Small intestine (tissue), 7 donors: ENCODE results near the gene B4GALT2. TPM values are rescaled to one million over a fixed set of nuclear protein-coding genes. Genes with fewer than 3 reads are reported as not detected.

Experiments used
- DNase-seq, 2 donors: peaks; one replicate each; pipeline versions ENCODE4 v3.0.0 to v3.0.0-alpha.2; 2013
- FAIRE-seq: peaks from 2 replicates; lab custom pipeline; 2012; peaks lifted over from hg19 to GRCh38; lab: Jason Lieb, UNC
- H3K27ac ChIP-seq, 3 donors: one replicate each; pipeline ENCODE4 v1.5.1; 2013; ENCODE audit warnings: low read length in 2 of 3, mild to moderate bottlenecking in 2 of 3, control low read depth in 1 of 3, inconsistent platforms in 1 of 3, low read depth in 1 of 3, moderate library complexity in 1 of 3
- H3K27me3 ChIP-seq, 3 donors: one replicate each; pipeline ENCODE4 v1.6.1; 2013; ENCODE audit warnings: low read length in 3 of 3, inconsistent platforms in 1 of 3; ENCODE audit not compliant: control insufficient read depth in 3 of 3, insufficient read depth in 3 of 3
- H3K36me3 ChIP-seq, 3 donors: one replicate each; pipeline ENCODE4 v1.6.1; 2013; ENCODE audit warnings: low read length in 3 of 3, inconsistent platforms in 1 of 3, low read depth in 1 of 3, mild to moderate bottlenecking in 1 of 3, moderate library complexity in 1 of 3; ENCODE audit not compliant: control insufficient read depth in 3 of 3, insufficient read depth in 2 of 3
- H3K4me1 ChIP-seq, 3 donors: one replicate each; pipeline ENCODE4 v1.6.1; 2013; ENCODE audit warnings: low read length in 2 of 3, inconsistent platforms in 1 of 3, low read depth in 1 of 3, mild to moderate bottlenecking in 1 of 3, moderate library complexity in 1 of 3; ENCODE audit not compliant: control insufficient read depth in 3 of 3, insufficient read depth in 2 of 3
- H3K4me3 ChIP-seq, 3 donors: one replicate each; pipeline ENCODE4 v1.5.1; 2013; ENCODE audit warnings: low read length in 3 of 3, control low read depth in 1 of 3, inconsistent platforms in 1 of 3, low read depth in 1 of 3, mild to moderate bottlenecking in 1 of 3, moderate library complexity in 1 of 3
- H3K9me3 ChIP-seq, 2 donors: one replicate each; pipeline ENCODE4 v1.6.1; 2013; ENCODE audit warnings: low read depth in 1 of 2, low read length in 1 of 2; ENCODE audit not compliant: control insufficient read depth in 2 of 2, insufficient read depth in 1 of 2
- WGBS, 3 donors: extraction: QIAGEN DNeasy Blood & Tissue Kit; methylation state at CpG; one replicate each; pipeline ENCODE4 v1.1.7; 2013; 5-methylcytosine and 5-hydroxymethylcytosine counted together
- polyA plus RNA-seq, 4 donors: library from polyadenylated mRNA; stranded (reverse) in 3 of 4; unstranded in 1 of 4; fragments of 200-250 nt in 3 of 4; fragments of 120-200 nt in 1 of 4; gene quantifications; one replicate each; pipeline versions ENCODE4 v1.2.1 to v1.2.3, GENCODE V29; 2013
- donor health status: healthy with polysubstance abuse.
- donor health status: control.
- donor health status: control.
- donor health status: Bipolar disorder and iron deficiency.
- donor health status: healthy.

The B4GALT2 gene
- polyA plus RNA-seq, 4 donors, result 8.9 to 34.6 (median 25.9) TPM

DNA sequence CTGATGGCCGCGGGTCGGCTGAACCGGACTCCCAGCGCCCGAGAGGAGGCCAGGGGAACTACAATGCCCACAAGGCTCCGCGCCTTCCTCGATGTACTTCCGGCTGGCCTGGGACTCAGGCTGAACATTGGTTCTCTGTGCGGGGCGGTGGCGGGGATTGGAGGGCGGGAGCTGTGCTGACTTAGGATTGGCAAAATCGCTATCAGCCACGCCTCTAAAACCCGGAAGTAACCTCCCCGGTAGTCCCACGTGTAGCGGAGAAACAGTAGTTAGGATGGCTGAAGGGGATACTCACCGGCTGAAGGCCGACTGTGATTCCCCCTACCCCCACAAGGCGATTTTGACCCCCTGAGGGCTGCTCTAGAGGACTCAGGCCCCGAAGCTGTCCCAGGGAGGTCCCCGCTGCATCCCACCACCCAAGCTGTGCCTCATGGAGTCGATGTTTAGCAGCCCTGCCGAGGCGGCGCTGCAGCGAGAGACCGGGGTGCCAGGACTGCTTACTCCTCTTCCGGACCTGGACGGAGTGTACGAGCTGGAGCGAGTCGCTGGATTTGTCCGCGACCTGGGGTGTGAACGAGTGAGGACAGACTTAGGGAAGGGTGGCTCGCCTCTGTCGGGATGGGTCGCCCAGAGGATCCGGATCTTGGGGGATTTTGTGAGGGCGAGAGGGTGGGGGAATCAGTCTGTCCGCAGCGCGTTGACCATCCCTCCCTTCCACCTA is 9.1 kb upstream of the B4GALT2 start, which contains the start of gene DPH2:
DPH2 (plus strand) TSS at position 265 of the 721 bp plus-strand sequence; CDS start at position 431, 166 bp downstream.
- Histone ChIP-seq H3K27ac (no peak within 1 kb of the TSS), H3K36me3 (peaks cover 0 to 49% (median 0%) of the 10 kb centered on the region in 3 donors), H3K9me3 (peaks cover 0 to 8% of the 10 kb centered on the region in 2 donors), H3K4me1 (peaks cover 6 to 11% (median 9%) of the 10 kb centered on the region in 3 donors), H3K27me3 (no peaks in the 10 kb centered on the region), H3K4me3 (peak within 1 kb of the TSS; percentile 67 to 74 (median 70))
- FAIRE-seq, result no peak
- 0 to 1% (median 1%) methylated on average over 46 to 47 of the region's 47 CpGs for WGBS, 3 donors
- peak; percentile 97 for DNase-seq

DNA sequence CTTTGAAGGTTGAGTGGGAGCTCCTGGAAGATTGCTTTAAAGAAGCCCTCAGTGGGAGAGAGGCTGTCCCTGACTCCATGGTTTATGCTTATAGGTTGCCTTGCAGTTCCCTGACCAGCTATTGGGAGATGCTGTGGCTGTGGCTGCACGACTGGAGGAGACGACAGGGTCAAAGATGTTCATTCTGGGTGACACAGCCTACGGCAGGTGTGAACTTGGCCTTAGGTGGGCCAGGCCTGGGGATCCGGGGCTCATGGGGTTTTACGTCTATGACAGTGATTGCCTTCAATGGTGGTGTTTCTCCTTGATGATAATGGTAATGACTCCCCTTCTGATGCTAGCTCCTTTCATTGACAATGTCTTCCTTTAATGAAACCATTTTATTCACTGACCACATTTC is 8.5 kb upstream of the B4GALT2 start:
- H3K27ac ChIP-seq, result no peak overlapping the region
- 26 to 48% (median 32%) methylated on average over 5 of the region's 5 CpGs for WGBS, 3 donors
- DNase-seq (no peak), FAIRE-seq (no peak)
- H3K4me1 ChIP-seq, result peaks cover 6 to 11% (median 9%) of the 10 kb centered on the region in 3 donors
- peaks cover 0 to 49% (median 0%) of the 10 kb centered on the region in 3 donors for H3K36me3 ChIP-seq
- H3K4me3 ChIP-seq, result peak overlapping the region; percentile 67 to 74 (median 70)
- no peaks in the 10 kb centered on the region for H3K27me3 ChIP-seq
- H3K9me3 ChIP-seq, result peaks cover 0 to 8% of the 10 kb centered on the region in 2 donors

DNA sequence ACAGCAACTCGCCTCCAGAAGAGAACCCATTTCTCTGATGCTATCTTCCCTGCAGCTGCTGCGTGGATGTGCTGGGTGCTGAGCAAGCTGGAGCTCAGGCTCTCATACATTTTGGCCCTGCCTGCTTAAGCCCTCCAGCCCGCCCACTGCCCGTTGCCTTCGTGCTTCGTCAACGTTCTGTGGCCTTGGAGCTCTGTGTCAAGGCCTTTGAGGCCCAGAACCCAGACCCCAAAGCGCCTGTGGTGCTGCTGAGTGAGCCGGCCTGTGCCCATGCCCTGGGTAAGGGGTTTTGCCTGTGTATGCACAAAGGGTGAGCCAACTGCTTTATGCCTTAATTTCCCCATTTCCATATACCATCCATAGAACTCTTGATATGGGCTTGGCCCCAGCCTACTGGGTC is 8.1 kb upstream of the B4GALT2 start:
- H3K27ac ChIP-seq, result no peak overlapping the region
- 87 to 90% (median 87%) methylated on average over 9 of the region's 9 CpGs for WGBS, 3 donors
- no peak for FAIRE-seq

DNA sequence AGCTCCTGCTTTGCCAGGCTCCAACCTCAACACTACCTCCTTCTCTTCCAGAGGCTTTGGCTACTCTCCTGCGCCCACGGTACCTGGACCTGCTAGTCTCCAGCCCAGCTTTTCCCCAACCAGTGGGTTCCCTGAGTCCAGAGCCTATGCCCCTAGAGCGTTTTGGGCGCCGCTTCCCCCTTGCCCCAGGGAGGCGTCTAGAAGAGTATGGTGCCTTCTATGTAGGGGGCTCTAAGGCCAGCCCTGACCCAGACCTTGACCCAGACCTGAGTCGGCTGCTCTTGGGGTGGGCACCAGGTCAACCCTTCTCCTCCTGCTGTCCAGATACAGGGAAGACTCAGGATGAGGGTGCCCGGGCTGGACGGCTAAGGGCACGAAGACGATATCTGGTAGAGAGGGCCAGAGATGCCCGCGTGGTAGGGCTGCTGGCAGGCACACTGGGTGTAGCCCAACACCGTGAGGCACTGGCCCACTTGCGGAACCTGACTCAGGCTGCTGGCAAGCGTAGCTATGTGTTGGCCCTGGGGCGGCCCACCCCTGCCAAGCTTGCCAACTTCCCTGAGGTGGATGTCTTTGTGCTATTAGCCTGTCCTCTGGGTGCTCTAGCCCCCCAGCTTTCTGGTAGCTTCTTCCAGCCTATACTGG is 7.6 kb upstream of the B4GALT2 start:
- Histone ChIP-seq H3K36me3 (peaks cover 0 to 46% (median 0%) of the 10 kb centered on the region in 3 donors), H3K4me3 (no peak overlapping the region), H3K4me1 (peaks cover 16 to 19% (median 16%) of the 10 kb centered on the region in 3 donors), H3K27me3 (no peaks in the 10 kb centered on the region), H3K27ac (no peak overlapping the region), H3K9me3 (peaks cover 0 to 8% of the 10 kb centered on the region in 2 donors)
- no peak for FAIRE-seq
- WGBS, 3 donors, result 95 to 97% (median 97%) methylated on average over 17 of the region's 17 CpGs
- no peak for DNase-seq

More for the DNA sequence above, 8.1 kb upstream of the B4GALT2 start:
- H3K9me3 ChIP-seq, result peaks cover 0 to 8% of the 10 kb centered on the region in 2 donors
- H3K4me1 ChIP-seq, result peaks cover 10 to 13% (median 12%) of the 10 kb centered on the region in 3 donors
- H3K4me3 ChIP-seq, result no peak overlapping the region
- H3K36me3 ChIP-seq, result peaks cover 0 to 46% (median 0%) of the 10 kb centered on the region in 3 donors
- no peak for DNase-seq
- no peaks in the 10 kb centered on the region for H3K27me3 ChIP-seq

DNA sequence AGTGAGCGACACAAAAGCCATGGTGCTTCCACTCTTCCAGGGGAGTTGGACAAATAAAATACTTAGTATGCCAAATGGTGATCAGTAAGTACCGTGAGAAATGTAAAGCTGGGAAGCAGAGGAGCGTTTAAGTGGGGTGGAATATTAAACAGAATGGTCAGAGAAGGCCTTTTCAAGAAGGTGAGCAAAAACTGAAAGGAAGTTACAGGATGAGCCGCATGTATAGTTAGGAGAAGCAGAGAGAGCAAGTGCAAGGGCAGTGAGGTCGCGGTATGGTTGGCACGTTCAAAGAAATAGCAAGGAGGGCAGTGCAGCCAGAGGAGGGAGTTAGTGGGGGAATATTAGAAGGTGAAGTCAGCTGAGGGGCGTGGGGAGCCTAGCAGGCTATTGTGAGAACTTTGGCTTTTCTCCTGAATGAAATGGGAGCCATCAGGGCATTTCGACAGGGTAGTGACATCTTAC is 5.0 kb upstream of the B4GALT2 start:
- 22 to 36% (median 29%) methylated on average over 9 of the region's 9 CpGs for WGBS, 3 donors
- Histone ChIP-seq H3K9me3 (no peaks in the 10 kb centered on the region), H3K36me3 (peaks cover 0 to 48% (median 3%) of the 10 kb centered on the region in 3 donors), H3K27ac (peak overlapping the region; percentile 90 to 93 (median 91)), H3K4me1 (peaks cover 21 to 42% (median 21%) of the 10 kb centered on the region in 3 donors), H3K27me3 (no peaks in the 10 kb centered on the region), H3K4me3 (peak overlapping the region; percentile 90 to 96 (median 90))
- FAIRE-seq (no peak), DNase-seq (no peak)

DNA sequence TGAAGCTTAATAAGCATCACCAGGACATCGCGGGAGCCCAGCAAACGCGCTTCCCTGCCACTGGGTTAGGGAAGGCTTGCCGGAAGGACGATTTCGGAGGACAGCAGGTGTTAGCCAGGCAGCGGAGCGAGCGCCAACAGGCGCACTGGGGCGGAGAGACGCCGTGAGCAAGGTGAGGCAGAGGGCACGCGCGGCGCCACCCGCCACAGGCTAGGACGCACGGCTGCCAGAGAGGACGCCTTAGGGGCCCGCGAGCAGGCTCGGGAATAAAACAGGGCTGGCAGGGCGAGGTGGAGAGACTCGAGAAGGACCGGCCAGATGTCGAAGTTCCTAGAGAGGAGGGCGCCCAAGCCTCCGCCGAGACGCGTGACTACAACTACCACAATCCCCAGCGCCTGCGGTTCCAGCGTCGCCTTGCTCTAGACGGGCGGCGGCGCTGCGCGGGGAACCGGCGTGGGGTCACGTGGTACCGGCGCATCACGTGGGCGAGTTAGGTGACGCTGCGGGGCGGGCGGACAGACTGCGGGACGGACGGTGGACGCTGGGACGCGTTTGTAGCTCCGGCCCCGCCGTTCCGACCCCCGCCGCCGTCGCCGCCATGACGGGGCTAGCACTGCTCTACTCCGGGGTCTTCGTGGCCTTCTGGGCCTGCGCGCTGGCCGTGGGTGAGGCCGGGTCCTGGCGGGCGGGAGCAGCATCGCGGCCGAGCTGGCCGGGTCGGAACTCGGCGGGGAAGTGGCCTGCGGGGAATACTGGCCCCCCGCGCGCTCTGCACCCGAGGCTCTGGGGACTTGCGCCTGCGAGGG is 4.4 kb upstream of the B4GALT2 start, which contains the start of gene ATP6V0B:
ATP6V0B (plus strand) TSS at position 518 of the 806 bp plus-strand sequence; CDS start at position 599, 81 bp downstream.
- FAIRE-seq (no peak), DNase-seq (peak; percentile 95 to 98)
- no peaks in the 10 kb centered on the region for H3K9me3 ChIP-seq
- H3K36me3 ChIP-seq, result peaks cover 0 to 48% (median 3%) of the 10 kb centered on the region in 3 donors
- no peaks in the 10 kb centered on the region for H3K27me3 ChIP-seq
- H3K27ac ChIP-seq, result peak within 1 kb of the TSS; percentile 90 to 93 (median 91)
- WGBS, 3 donors, result 0% methylated on average over 83 to 93 of the region's 93 CpGs
- peaks cover 21 to 42% (median 21%) of the 10 kb centered on the region in 3 donors for H3K4me1 ChIP-seq
- peak within 1 kb of the TSS; percentile 90 to 96 (median 90) for H3K4me3 ChIP-seq

DNA sequence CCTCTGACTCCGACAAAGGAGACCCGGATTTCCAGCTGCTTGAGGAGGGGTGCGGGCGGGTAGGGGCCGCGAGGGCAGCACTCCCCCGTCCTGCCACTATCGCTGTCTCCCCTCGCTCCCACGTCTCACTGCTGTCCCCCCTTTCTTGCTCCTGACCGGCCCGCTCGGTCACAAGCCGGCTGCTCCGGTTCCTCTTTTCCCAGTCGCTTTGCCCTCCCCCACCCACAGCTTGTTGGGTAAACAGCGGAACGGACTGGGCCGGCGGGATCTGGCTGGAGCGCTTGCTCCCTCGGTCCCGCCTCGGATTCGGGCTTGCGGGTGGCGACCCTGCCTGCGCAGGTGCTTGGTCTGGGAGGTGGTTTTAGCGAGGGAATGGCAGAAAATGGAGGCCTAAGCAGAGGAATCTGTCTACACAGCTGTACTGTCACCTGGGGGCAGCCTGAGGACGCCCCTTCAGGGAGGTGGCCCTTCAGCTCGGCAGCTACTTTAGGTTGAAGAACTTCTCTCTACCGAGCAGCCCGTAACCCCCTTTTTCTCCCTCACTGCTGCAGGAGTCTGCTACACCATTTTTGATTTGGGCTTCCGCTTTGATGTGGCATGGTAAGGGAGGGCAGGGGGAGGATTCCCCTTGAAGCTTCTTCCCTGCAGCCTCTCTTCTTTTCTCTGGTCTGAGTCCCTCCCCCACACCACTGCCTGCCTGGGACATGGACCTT is 3.6 kb upstream of the B4GALT2 start:
- H3K36me3 ChIP-seq, result peaks cover 0 to 48% (median 3%) of the 10 kb centered on the region in 3 donors
- no peaks in the 10 kb centered on the region for H3K27me3 ChIP-seq
- WGBS, 3 donors, result 1% methylated on average over 29 to 34 of the region's 34 CpGs
- peak overlapping the region; percentile 90 to 96 (median 90) for H3K4me3 ChIP-seq
- H3K9me3 ChIP-seq, result no peaks in the 10 kb centered on the region
- peaks cover 19 to 47% (median 20%) of the 10 kb centered on the region in 3 donors for H3K4me1 ChIP-seq
- FAIRE-seq (no peak), DNase-seq (peak; percentile 43 to 68)
- peak overlapping the region; percentile 85 to 93 (median 91) for H3K27ac ChIP-seq
